Stimulated activated naive CD4-positive, alpha-beta T cell (primary cell): ENCODE measurements around the gene HSD11B1L.
"Not testable (repeated sequence)": the region's sequence is repeated elsewhere in the genome, so short reads cannot be mapped to it uniquely, and the experiment has no call there.

Experiments used
- DNase-seq, 6 experiments: peaks; one replicate each; lab custom pipeline; 2025; lab: John Stamatoyannopoulos, UW

The HSD11B1L gene

GRCh38 chr19:5733172-5733571 is 52.3 kb downstream of the HSD11B1L start:
- not testable (repeated sequence) for DNase-seq
